ENCODE data around the gene NAA16. TPM values are rescaled to one million over a fixed set of nuclear protein-coding genes. Genes with fewer than 3 reads are reported as not detected.

The NAA16 gene
- total RNA-seq, 1 experiment from 2014 or later, result 32.4 TPM

DNA sequence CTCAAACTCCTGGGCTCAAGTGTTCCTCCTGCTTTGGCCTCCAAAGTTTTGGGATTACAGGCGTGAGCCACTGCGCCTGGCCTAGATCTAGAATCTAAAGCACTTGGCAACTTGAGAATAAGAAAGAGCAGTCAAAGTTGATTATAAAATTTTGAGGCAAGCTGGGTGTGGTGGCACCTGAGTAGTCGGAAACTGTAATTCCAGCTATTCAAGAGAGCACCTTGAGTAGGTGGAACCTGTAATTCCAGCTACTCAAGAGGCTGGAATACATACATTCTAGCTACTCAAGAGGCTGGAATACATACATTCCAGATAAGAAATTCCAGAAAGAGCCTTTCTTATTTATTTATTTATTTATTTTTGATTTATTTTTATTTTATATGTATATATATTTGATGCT is 8.3 kb upstream of the NAA16 start:
- Mint-ChIP-seq H3K4me3 (ENCODE audit: unreplicated experiment) (no peak overlapping the region), H3K36me3 (ENCODE audit: insufficient read depth, unreplicated experiment) (no peaks in the 10 kb centered on the region), H3K27ac (ENCODE audit: unreplicated experiment) (no peak overlapping the region), H3K4me1 (ENCODE audit: low read depth, unreplicated experiment) (peaks cover 2% of the 10 kb centered on the region), H3K9me3 (ENCODE audit: unreplicated experiment) (no peaks in the 10 kb centered on the region), H3K27me3 (ENCODE audit: insufficient read depth, unreplicated experiment) (peaks cover 4% of the 10 kb centered on the region)
- no peak for TF ChIP-seq CTCF (IDR thresholded peaks at IDR 0.05; ENCODE audit: insufficient read depth in 1 of 2, low read depth in 1 of 2, low read length in 1 of 2, severe bottlenecking in 1 of 2, unreplicated experiment in 1 of 2)
- Histone ChIP-seq H3K4me3 (ENCODE audit: low read depth, low read length) (no peak overlapping the region), H3K9me3 (no peaks in the 10 kb centered on the region), H3K4me1 (no peaks in the 10 kb centered on the region), H3K36me3 (ENCODE audit: control insufficient read depth, insufficient read depth, low read length) (no peaks in the 10 kb centered on the region), H3K27me3 (replicated peaks; ENCODE audit: control insufficient read depth, insufficient read depth, low read length) (no peaks in the 10 kb centered on the region)
- DNase-seq, result no peak
- no TSS peak for BruUV-seq (replicated peaks)
- ChIA-PET CTCF (no interaction called here), POLR2A (no interaction called here)
- intact Hi-C loops (cut with micrococcal nuclease; ENCODE audit: unreplicated experiment), result no loop called here

DNA sequence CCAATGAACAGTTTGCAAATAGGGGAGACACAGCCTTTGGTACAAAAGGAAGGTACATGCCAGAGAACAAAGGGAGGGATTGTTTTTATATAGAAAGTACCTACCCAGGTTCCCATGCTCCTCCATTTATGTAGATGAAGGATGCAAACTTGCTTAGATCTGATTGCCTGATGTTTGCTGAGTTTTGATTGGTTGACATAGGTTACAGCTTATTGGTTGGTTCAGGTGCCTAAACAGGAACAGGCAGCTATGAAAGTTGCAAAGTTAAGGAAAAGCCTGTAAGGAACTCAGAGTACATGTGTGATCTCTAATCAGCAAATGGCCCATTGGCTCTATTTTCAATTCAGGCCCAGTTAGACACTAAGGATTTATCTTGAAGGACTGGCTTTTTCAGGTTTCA is 6.5 kb upstream of the NAA16 start:
- H3K9me3 ChIP-seq, result no peaks in the 10 kb centered on the region
- H3K36me3 ChIP-seq (ENCODE audit: control insufficient read depth, insufficient read depth, low read length), result no peaks in the 10 kb centered on the region
- no peaks in the 10 kb centered on the region for H3K4me1 ChIP-seq
- no TSS peak for BruUV-seq (replicated peaks)
- H3K27me3 ChIP-seq (replicated peaks; ENCODE audit: control insufficient read depth, insufficient read depth, low read length), result no peaks in the 10 kb centered on the region
- CTCF ChIA-PET, result no interaction called here
- Mint-ChIP-seq H3K4me3 (ENCODE audit: unreplicated experiment) (no peak overlapping the region), H3K27ac (ENCODE audit: unreplicated experiment) (no peak overlapping the region), H3K9me3 (ENCODE audit: unreplicated experiment) (no peaks in the 10 kb centered on the region), H3K27me3 (ENCODE audit: insufficient read depth, unreplicated experiment) (no peaks in the 10 kb centered on the region), H3K4me1 (ENCODE audit: low read depth, unreplicated experiment) (peaks cover 7% of the 10 kb centered on the region), H3K36me3 (ENCODE audit: insufficient read depth, unreplicated experiment) (no peaks in the 10 kb centered on the region)
- POLR2A ChIA-PET, result no interaction called here
- no peak for TF ChIP-seq CTCF (IDR thresholded peaks at IDR 0.05; ENCODE audit: insufficient read depth in 1 of 2, low read depth in 1 of 2, low read length in 1 of 2, severe bottlenecking in 1 of 2, unreplicated experiment in 1 of 2)
- intact Hi-C loops (cut with micrococcal nuclease; ENCODE audit: unreplicated experiment), result no loop called here
- H3K4me3 ChIP-seq (ENCODE audit: low read depth, low read length), result no peak overlapping the region
- DNase-seq, result no peak

DNA sequence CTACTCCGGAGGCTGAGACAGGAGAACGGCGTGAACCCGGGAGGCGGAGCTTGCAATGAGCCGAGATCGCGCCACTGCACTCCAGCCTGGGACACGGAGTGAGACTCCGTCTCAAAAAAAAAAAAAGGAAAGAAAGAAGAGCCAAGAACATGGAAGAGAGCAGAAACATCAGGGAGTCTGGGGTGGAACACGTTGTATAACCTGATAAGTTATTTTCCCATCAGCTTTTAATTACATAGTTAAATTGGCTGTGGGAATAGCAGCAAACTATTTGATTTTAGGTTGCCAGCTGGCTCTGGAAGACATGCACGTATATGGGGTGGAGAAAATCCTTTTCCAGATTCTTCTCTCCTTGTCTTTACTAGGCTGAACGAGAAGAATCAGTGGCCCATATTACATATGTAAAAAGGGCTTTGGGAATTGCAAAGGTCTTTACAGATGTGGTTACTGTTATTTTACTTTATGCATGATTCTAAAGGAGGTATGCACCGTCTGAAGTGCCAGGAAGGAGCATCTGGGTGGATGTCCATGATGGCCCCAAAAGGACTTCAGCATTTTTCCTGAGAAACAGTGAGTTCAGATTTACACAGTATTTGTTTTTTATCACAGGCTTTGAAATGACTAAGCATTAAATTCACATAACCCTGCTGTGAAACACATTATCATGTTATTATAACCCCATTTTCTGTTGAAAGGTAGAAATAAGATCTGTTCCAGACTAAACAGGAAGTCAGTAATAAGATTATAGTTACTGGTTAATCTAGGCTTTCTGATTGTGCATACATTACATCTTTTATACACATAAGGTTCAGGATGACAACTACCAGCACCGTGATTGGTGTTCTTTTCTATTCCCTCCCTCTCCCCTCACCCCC is 4.6 kb upstream of the NAA16 start:
- no peaks in the 10 kb centered on the region for H3K36me3 ChIP-seq (ENCODE audit: control insufficient read depth, insufficient read depth, low read length)
- peaks cover 7% of the 10 kb centered on the region for H3K36me3 Mint-ChIP-seq (ENCODE audit: insufficient read depth, unreplicated experiment)
- BruUV-seq (replicated peaks), result no TSS peak
- no peak for TF ChIP-seq CTCF (IDR thresholded peaks at IDR 0.05; ENCODE audit: insufficient read depth in 1 of 2, low read depth in 1 of 2, low read length in 1 of 2, severe bottlenecking in 1 of 2, unreplicated experiment in 1 of 2)
- no peak overlapping the region for H3K4me3 Mint-ChIP-seq (ENCODE audit: unreplicated experiment)
- no peaks in the 10 kb centered on the region for H3K9me3 ChIP-seq
- POLR2A ChIA-PET, result no interaction called here
- intact Hi-C loops (cut with micrococcal nuclease; ENCODE audit: unreplicated experiment), result no loop called here
- H3K4me3 ChIP-seq (ENCODE audit: low read depth, low read length), result no peak overlapping the region
- CTCF ChIA-PET, result no interaction called here
- H3K27ac Mint-ChIP-seq (ENCODE audit: unreplicated experiment), result no peak overlapping the region
- no peaks in the 10 kb centered on the region for H3K27me3 Mint-ChIP-seq (ENCODE audit: insufficient read depth, unreplicated experiment)
- H3K4me1 ChIP-seq, result no peaks in the 10 kb centered on the region
- no peaks in the 10 kb centered on the region for H3K9me3 Mint-ChIP-seq (ENCODE audit: unreplicated experiment)
- DNase-seq, result no peak
- H3K4me1 Mint-ChIP-seq (ENCODE audit: low read depth, unreplicated experiment), result peaks cover 7% of the 10 kb centered on the region
- H3K27me3 ChIP-seq (replicated peaks; ENCODE audit: control insufficient read depth, insufficient read depth, low read length), result no peaks in the 10 kb centered on the region

Data from Caco-2 (cell line).